ENCODE measurements around the gene IRX1. TPM values are rescaled to one million over a fixed set of nuclear protein-coding genes. Genes with fewer than 3 reads are reported as not detected.

The IRX1 gene
- total RNA-seq, 2 donors from 2014 or later, result 0.78 TPM; not detected in 1

DNA sequence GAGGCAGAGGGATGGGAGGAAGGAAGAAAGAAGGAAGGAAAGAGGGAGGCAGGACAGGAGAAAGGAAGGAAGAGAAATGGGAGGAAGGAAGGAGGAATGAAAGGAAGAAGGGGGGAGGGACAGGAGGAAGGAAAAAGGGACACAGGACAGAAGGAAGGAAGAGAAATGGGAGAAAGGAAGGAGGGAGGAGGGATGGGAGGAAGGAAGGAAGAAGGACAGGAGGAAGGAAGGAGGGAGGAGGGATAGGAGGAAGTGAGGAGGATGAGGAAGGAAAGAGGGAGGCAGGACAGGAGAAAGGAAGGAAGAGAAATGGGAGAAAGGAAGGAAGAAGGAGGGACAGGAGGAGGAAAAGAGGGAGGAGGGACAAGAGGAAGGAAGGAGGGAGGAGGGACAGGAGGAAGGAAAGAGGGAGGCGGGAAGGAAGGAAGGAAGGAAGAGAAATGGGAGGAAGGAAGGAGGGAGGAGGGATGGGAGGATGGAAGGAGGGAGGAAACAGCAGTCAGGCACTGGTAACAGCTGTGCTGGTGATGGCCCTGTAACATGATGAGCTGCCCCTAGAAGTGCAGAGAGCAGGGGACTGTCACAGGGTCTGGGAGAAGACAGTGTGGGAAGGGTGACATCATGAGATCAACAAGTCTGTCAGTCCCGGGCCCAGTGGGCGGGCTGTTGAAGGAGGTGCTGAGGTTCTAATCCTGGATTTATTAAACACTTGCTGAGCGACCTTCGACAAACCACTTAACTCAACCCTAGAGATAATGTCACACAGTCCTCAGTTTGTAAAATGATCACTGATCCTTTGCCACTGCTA lies 10.7 kb upstream of the IRX1 start:
- Histone ChIP-seq H3K9me3 (no peaks in the 10 kb centered on the region), H3K4me3 (no peak overlapping the region), H3K27me3 (no peaks in the 10 kb centered on the region), H3K4me1 (no peaks in the 10 kb centered on the region), H3K27ac (no peak overlapping the region), H3K36me3 (replicated peaks in 1 of 2; ENCODE audit: insufficient read depth in 1 of 2, low read depth in 2 of 2) (no peaks in the 10 kb centered on the region)
- WGBS, 2 donors, result 35 to 61% methylated on average over 5 of the region's 5 CpGs
- intact Hi-C loops (cut with DNase I), result no loop called here
- ATAC-seq, result no peak
- DNase-seq, result no peak
- TF ChIP-seq POLR2A (IDR thresholded peaks at IDR 0.05), result no peak
- TF ChIP-seq, protein P1, sequence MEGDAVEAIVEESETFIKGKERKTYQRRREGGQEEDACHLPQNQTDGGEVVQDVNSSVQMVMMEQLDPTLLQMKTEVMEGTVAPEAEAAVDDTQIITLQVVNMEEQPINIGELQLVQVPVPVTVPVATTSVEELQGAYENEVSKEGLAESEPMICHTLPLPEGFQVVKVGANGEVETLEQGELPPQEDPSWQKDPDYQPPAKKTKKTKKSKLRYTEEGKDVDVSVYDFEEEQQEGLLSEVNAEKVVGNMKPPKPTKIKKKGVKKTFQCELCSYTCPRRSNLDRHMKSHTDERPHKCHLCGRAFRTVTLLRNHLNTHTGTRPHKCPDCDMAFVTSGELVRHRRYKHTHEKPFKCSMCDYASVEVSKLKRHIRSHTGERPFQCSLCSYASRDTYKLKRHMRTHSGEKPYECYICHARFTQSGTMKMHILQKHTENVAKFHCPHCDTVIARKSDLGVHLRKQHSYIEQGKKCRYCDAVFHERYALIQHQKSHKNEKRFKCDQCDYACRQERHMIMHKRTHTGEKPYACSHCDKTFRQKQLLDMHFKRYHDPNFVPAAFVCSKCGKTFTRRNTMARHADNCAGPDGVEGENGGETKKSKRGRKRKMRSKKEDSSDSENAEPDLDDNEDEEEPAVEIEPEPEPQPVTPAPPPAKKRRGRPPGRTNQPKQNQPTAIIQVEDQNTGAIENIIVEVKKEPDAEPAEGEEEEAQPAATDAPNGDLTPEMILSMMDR (IDR thresholded peaks at IDR 0.05), result no peak

DNA sequence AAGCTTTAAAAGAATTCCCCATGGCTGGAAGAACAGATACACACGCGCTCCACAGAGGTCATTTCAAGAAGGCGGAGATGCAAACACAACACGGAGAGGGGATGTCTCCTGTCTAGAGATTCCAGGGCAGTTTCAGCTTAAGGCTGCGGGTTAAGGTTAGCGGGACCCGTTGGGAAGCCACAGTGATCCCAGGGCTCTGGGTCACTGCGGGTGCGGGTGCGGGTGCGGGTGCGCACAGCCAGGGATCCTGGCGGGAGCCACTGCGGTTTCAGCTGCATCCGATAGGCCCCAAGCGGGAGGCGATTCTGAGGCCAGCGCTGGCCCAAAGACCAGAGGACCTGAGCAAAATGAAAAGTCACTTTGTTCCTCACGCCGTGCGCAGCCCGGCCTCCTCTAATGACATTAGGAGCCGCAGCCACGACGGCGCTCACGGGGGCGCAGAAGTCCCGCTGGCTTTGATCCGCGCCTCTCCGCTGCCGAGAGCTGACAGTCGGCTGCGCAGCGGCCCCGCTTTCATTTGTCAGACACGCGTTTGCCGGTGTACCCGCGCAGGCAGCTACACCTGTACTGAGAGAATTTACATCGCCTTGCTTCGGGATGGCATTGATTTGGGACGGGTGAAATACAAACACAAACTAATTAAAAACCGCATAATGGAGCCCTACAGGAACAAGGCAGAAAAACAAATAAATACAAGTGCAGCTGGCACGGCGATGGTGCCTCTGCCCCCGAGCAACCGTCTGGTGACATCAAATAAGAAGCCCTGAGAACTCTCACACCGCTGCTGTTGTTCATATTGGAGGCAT lies 5.3 kb upstream of the IRX1 start:
- intact Hi-C loops (cut with DNase I), result no loop called here
- ATAC-seq, result no peak
- Histone ChIP-seq H3K27me3 (peaks cover 0 to 17% of the 10 kb centered on the region in 2 donors), H3K27ac (no peak overlapping the region), H3K4me3 (no peak overlapping the region), H3K36me3 (replicated peaks in 1 of 2; ENCODE audit: insufficient read depth in 1 of 2, low read depth in 2 of 2) (no peaks in the 10 kb centered on the region), H3K4me1 (peaks cover 26% of the 10 kb centered on the region), H3K9me3 (no peaks in the 10 kb centered on the region)
- no peak for DNase-seq
- WGBS, 2 donors, result 2 to 5% methylated on average over 35 to 50 of the region's 51 CpGs
- TF ChIP-seq POLR2A (IDR thresholded peaks at IDR 0.05), result no peak
- TF ChIP-seq, protein P1 (IDR thresholded peaks at IDR 0.05), result no peak

DNA sequence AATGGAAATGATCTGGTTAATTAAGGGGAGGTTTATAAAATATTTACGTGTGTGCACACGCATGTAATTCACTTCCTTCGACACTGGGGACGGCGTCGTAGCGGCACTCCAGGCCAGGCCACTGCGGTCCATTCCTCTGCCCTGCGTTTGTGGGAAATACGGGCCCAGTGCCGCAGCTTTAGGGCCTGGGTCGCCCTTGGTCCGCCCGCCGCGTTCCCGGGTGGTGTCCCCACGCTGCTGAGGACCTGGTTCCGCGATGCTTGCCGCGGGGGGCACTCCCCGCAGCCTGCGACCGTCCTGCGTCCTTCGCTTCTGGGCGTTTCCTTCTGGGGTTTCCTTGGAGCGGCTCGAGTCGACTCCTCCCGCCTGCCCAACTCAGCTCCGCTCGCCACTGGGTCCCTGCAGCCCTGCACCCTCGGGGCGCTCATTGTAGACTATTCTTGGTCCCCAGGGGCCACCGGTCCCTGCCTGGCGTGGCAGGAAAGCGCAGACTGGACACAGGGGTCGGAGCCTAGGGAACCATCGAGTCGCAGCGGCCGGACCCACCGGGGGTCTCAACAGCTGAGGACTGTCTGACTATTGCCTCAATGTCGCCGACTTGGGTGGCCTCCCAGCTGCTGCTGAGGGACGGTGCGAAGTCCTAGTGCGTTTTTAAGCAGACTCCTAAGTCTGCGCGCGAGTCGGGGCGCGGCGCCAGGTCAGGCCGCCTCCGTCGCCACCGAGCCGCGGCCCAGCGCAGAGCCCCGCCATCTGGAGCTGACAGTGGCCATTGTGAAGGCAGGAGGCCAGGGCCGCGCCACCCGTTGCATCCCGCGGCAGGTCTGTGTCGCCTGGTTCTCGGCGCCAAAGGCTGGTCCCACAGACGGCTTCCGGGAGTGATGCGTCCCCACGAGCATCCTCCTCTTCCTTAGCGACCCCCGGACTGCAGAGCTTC lies 4.4 kb upstream of the IRX1 start:
- ATAC-seq (no peak), DNase-seq (no peak)
- H3K4me1 ChIP-seq, result peaks cover 28% of the 10 kb centered on the region
- H3K27me3 ChIP-seq, result peaks cover 0 to 17% of the 10 kb centered on the region in 2 donors
- WGBS, 2 donors, result 1 to 2% methylated on average over 53 to 79 of the region's 79 CpGs
- H3K36me3 ChIP-seq (replicated peaks in 1 of 2; ENCODE audit: insufficient read depth in 1 of 2, low read depth in 2 of 2), result no peaks in the 10 kb centered on the region
- intact Hi-C loops (cut with DNase I), result no loop called here
- TF ChIP-seq, protein P1 (IDR thresholded peaks at IDR 0.05), result no peak
- TF ChIP-seq POLR2A (IDR thresholded peaks at IDR 0.05), result no peak
- no peak overlapping the region for H3K4me3 ChIP-seq
- no peak overlapping the region for H3K27ac ChIP-seq
- no peaks in the 10 kb centered on the region for H3K9me3 ChIP-seq

DNA sequence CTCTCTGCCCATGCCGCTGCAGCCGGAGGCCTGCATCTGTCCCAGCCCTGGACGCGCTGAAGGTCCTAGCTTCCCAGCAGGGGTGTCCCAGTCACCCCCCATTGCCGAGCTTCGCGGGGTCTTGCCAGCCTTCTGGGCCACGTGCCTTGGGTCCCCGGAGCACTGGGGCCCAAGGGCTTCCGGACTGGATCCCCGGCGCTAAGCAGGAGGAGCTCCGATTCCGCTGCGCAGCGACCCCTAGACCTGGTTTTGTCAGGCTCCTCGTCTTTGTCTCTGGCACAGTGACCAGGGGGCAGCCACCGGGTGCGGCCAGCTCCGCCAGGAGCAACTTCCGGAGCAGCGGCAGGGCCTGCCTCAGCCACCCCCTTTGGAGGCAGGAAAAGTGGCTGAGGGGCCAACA lies 3.3 kb upstream of the IRX1 start:
- intact Hi-C loops (cut with DNase I), result no loop called here
- no peak for DNase-seq
- Histone ChIP-seq H3K4me3 (no peak overlapping the region), H3K36me3 (replicated peaks in 1 of 2; ENCODE audit: insufficient read depth in 1 of 2, low read depth in 2 of 2) (no peaks in the 10 kb centered on the region), H3K9me3 (no peaks in the 10 kb centered on the region), H3K27ac (no peak overlapping the region), H3K27me3 (peaks cover 0 to 17% of the 10 kb centered on the region in 2 donors), H3K4me1 (peaks cover 32% of the 10 kb centered on the region)
- 0% methylated on average over 19 of the region's 22 CpGs; no CpG with 5 or more reads in 1 of the 2 donors for WGBS, 2 donors
- no peak for ATAC-seq
- TF ChIP-seq POLR2A (IDR thresholded peaks at IDR 0.05), result no peak
- TF ChIP-seq, protein P1 (IDR thresholded peaks at IDR 0.05), result no peak

Measured in body of pancreas (tissue), 4 donors.